Right renal cortex interstitium (tissue), 3 donors: ENCODE results near the gene GRAMD4. TPM values are rescaled to one million over a fixed set of nuclear protein-coding genes. Genes with fewer than 3 reads are reported as not detected.
"Not testable (repeated sequence)": the region's sequence is repeated elsewhere in the genome, so short reads cannot be mapped to it uniquely, and the experiment has no call there.

Experiments used
- DNase-seq, 3 donors: peaks; one replicate each; pipeline ENCODE4 v3.0.0-alpha.2; 2013; ENCODE audit warnings: low read depth in 3 of 3, low spot score in 2 of 3
- polyA plus RNA-seq, 3 donors: library from polyadenylated mRNA; unstranded; fragments of 120-200 nt; gene quantifications; one replicate each; pipeline ENCODE4 v1.2.1, GENCODE V29; 2013; ENCODE audit not compliant: insufficient read length in 3 of 3

The GRAMD4 gene
- polyA plus RNA-seq, 3 donors, result 18.5 to 20.0 (median 19.0) TPM

DNA sequence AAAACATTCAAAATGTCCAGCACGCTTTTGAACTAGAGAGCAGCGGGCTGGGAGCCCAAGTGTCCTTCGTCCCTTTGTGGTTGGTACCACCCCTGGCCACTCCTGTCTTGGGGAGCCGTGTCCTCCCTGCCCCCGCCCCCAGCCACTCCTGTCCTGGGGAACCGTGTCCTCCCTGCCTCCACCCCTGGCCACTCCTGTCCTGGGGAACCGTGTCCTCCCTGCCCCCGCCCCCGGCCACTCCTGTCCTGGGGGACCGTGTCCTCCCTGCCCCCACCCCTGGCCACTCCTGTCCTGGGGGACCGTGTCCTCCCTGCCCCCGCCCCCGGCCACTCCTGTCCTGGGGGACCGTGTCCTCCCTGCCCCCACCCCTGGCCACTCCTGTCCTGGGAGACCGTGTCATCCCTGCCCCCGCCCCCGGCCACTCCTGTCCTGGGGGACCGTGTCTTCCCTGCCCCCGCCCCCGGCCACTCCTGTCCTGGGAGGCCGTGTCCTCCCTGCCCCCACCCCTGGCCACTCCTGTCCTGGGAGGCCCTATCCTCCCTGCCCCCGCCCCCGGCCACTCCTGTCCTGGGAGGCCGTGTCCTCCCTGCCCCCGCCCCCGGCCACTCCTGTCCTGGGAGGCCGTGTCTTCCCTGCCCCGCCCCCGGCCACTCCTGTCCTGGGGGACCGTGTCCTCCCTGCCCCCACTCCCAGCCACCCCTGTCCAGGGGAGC lies 14.9 kb downstream of the GRAMD4 start:
- not testable (repeated sequence) for DNase-seq

DNA sequence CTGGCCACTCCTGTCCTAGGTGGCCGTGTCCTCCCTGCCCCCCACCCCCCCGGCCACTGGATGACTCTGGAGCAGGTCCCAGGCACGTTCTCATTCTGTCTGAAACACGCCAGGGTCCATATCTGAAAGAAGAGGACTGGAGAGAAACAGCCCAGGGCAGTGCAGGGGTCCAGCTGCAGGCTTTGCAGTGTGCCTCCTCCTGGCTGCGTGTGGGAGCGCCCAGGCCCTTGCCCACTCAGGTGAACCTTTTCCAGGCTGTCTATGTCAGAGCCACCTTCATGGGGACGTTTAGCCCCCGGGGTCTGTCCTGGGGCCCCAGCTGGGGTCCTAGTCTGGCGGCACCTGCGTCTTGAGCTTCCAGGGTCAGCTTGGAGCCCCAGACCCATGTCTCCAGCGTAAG lies 15.6 kb downstream of the GRAMD4 start:
- no peak for DNase-seq

DNA sequence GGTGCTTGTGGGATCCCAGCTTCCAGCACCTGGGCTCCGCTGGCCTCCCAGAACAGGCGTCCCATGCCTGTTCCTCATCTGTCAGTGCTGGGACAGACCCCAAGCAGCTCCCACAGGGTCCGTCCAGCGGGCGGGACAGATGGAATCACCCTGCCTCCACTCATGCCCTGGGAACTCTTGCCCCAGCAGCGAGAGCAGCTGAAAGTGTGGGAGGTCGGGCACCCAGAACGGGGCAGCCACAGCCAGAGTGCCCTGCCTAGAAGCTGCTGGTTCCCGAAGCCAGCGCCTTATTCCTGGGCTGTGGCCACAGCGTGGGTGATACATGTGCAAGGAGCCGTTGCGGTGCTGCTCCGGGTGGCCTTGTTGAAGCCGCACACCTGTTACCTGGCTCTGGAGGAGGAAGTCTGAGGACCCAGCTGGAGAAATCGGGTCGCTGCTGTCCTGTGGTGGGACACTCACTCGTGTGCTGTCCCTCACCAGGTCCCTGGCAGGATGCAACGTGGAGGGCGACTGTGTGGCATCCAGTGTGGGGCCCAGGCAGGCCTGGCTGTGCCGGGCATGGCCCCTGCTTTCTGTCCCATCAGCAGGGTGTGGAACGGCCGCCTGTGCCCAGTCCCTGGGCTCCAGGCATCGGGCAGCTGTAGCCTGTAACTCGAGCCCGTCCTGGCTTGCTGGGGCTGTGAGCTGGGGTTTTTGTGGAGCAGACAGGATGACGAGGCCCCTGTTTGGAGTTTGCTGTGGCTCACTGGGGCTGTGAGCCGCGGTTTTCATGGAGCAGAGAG lies 16.2 kb downstream of the GRAMD4 start:
- DNase-seq, result no peak

DNA sequence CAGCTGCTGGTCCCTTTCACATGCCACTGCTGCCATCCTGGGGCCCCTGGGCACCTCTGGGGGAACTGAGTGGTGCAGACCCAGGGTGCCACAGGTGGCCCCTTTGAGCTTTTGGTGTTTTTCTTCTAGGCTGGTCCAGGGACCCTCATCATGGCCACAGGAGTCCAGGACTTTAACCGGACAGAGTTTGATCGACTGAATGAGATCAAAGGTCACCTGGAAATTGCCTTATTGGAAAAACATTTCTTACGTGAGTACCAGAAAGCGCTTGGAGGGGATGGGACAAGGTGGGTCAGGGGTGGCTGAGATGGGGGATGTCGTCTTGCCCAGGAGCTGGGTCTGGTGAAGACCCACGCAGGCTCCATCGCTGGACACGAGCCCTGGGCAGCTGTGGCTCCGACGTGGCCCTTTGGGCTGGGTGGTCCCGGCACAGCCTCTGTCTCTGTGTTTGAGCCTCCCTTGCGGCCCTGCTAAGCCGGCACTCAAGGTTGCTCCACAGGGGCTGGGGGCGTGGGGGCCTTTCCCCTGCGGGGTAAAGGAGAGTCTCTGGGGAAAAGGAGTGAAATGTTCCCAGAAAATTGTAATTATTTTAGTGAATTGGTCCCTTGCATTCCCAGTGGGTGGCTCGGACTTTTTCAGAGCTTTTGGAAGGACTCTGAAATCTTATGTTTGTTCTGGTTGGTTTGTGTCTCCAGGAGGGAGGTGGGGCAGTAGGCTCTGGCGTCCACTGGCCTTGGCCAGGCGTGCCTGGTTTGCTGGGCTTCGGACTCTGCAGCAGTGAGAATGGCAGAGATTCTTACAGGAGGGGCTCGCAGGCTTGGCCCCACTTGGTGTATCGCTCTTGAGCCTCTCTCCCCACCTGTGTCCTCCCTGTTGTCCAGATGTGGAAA lies 17.8 kb downstream of the GRAMD4 start:
- DNase-seq, result no peak

DNA sequence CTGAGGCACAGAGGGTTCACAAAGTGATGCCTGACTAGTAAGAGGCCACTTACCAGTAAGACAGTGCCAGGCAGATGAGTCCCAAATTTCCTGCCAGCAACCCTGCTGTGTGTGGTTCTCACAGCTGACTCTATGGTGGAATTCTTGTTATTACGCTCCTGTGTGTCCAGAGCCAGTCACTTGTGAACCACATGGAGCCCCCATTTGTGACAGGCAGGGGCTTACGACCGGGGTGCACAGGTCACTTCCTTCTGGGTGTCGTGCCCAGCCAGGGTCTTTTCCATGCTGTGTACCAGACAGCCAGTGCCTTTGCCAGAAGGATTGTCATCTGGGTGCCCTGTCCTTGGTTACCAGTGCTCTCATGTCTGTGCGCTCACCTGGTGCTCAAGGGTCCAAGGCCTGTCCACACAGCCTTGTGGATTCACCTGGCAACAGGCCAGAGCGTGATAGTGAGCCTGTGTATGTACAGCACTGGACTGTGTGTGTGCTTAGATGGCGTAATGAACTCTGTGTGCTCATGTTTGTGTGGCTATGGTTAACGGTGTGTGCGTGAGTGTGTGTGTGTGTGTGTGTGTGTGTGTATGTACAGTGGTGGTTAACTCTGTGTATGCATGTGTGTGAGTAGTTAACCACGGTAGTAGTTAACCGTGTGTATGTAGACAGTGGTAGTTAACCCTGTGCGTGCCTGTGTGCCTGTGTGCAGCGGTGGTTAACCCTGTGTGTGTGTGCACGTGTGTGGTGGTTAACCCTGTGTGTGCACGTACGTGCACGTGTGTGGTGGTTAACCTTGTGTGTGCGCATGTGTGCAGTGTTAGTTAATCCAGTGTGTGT lies 18.6 kb downstream of the GRAMD4 start:
- no peak for DNase-seq

DNA sequence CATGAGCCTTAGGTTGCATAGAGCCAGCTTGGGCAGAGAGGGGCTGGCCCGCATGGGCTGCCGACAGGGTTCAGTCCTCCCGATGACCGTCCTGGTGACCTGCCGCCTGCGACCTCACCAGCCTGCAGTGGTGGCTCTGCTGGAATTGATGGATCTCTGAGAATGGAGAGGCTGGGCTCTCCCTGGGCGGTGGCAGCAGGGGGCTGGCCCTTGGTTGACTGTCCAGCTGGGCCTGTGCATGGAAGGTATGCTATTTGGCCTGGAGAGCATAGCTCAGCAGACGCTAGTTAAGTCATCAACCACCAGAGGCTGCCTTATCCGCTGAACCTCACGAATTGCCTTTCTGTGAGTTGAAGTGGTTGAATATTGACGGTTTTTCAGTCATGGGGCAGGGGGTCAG lies 19.7 kb downstream of the GRAMD4 start:
- DNase-seq, result no peak

DNA sequence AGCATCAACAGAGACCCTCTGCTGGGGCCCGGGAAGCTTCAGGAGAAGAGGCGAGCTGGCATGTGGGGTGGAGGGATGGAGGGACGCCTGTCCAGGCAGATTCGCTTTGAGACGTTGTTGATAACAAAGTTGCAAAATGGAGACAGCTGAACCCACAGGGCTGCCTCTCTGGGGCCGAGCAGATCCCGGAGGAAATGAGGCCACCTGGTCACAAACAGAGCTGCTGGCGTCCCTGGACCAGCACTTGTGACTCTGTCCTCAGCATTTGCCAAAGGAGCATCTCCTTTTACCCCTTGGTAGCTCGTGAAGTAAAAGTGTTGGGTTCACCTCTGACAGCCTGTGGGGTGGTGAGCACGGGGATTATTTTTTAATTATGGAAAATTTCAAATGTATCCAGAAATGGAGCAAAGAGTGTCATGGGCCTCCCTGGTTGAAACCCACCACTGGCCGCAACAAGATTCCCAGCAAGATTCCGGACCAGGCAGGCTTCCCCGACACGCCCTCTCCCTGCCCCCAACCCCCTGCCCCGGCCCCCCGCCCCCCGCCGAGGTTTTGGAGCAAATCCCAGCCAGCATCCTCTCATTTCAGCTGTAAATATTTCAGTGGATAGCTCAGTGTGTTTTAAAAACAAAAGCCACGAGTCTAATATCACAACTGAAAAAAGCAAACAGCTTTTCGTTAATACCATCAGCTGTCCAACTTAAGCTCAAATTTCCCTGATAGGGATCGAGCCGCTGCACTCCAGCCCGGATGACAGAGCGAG lies 20.3 kb downstream of the GRAMD4 start:
- no peak for DNase-seq

DNA sequence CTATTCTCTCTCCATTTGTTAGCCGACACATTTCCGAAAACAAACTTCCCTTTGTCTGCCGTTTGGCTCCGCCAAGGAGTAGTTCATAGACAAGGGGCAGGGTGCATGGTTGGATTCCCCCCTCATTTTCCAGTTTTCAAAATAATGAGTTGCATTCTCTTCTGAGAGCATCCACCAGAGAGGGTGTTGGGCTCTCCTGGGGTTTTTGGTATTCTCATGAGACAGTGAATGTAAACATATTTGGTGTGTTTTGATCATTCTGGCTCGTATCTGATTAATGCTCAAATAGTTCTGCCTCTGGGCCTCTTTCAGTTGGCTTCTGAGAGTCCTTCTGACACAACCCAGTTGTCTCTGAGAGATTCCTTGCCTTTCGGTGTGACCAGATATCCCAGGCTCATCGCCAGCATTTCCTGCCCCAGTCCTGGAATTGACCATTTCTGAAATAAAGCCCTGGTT lies 21.7 kb downstream of the GRAMD4 start:
- no peak for DNase-seq

DNA sequence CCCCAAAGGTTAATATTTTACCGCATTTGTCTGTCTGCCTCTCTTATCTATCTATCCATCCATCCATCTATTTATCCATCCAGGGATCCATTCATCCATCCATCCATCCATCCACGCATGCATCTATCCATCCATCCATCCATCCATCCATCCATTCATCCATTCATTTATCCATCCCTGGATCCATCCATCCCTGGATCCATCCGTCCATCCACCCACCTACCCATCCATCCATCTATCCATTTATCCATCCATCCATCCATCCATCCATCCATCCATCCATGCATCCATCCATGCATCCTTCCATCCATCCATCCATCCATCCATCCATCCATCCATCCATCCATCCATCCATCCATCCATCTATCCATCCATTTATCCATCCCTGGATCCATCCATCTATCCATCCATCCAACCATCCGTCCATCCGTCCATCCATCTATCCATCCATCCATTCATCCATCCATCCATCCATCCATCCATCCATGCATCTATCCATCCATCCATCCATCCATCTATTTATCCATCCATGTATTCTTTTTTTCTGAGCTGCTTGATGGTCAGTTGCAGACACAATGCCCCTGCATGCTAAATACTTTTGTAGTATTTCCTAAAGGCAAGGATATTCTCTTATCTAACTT lies 22.8 kb downstream of the GRAMD4 start:
- not testable (repeated sequence) for DNase-seq

DNA sequence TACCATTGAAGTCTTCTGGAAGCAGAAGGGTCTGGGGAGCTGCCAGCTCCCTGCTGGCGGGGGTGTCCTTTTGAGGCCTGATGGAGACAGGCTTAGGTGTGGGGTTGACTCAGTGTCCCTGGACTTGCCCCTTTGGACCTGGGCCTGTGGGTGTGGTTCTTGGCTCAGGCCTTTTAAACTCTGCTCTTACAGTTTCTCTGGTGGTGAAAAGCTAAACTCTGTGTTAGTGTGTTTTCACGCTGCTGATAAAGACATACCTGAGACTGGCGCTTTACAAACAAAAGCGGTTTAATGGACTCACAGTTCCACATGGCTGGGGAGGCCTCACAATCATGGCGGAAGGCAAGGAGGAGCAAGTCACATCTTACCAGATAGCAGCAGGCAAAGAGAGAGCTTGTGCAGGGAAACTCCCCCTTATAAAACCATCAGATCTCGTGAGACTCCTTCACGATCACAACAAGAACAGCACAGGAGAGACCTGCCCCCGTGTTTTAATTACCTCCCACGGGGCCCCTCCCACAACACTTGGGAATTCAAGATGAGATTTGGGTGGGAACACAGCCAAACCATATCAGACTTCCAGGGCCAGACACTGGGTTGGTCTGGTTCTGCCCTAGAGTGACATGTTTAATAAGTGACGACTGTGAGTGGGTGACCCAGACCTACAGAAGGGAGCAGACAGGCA lies 26.5 kb downstream of the GRAMD4 start:
- no peak for DNase-seq

DNA sequence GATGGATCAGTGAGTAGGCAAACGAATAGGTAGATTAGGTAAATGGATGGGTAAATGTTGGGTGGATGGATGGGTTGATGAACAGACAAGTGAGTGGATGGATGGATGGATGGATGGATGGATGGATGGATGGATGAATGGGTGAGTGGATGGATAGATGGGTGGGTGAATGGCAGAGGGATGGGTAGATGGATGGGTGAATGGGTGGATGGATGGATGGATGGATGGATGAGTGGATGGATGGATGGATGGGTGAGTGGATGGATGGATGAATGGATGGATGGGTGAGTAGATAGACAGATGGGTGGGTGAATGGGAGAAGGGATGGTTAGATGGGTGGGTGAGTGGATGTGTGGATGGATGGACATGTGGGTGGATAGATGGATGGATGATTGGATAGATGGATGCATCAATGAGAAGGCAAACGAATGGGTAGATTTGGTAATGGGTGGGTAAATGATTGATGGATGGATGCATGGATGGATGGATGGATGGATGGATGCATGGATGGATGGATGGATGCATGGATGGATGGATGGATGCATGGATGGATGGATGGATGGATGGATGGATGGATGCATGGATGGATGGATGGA lies 28.1 kb downstream of the GRAMD4 start:
- DNase-seq, result not testable (repeated sequence)

DNA sequence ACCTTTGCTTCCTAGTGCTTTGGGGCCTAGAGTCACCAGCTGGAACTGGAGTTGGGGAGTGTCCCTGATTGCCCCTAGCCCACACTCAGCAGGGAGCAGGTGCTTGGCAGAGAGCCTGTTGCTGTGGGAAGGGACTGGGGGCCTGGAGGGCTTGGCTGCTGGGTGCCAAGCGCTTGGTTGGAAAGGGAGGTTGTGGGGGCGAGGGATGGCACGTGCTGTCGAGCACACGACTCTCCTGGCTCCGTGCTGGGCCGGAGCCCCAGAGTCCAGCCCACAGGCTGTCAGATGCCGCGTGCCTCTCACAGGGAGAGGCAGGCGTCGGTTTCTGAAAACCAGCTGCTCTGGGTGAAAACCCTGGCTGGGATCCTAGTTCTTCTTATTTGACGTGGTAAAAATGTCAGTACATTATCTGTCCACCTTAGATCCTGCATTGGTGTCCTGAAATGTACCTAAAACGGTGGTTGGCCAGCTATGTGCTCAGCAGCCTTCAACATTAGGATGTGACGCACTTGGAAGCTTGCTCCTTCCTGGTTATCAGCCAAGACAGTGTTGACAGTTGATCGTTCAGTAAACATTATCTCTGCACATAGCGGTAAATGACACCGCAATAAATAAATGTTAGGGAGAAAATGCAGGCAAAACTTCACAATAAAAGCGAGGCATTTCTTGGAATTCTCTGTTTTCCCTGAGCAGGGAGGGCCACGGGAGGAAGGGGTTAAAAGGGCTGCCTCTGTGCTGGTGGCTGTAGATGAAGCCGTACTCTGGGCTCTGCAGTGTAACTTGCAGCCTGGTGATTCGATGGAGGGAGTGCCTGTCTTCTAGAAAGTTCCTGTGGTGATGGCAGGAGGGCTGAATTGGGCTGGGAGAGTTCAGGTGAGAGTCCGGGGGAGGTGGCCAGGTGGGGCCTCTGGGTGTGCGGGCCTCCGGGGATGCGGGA lies 29.2 kb downstream of the GRAMD4 start:
- no peak for DNase-seq

DNA sequence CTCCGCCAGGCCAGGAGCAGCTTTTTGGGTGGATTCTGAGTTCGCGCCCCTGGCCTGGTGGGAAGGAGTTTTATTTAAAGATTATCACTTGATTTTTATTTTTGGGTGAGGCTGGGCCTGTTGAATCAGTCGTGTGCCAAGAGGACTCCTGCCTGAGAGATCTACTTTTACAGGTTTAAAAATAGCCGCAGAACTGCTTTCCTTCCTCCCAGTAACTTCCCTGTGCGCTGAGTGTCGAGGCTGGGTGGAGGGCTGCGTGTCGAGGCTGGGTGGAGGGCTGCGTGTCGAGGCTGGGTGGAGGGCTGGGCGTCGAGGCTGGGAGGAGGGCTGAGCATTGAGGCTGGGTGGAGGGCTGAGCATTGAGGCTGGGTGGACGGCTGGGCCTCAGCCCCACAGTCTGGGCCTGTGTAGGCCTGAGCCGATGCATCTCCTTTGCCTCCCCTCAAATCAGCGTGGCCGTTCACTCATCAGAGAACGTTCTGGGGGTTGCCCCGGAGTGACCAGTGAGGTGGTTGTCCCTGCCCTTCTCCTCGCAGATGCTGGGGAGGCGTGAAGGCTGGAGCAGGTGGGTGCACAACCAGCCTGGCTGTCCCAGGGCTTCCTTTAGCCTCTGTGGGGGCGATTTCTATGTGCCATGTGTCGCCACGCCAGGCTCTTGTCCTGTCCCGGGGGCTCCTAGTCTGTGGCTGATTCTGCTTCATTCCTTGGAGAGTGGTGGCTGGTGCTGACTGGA lies 30.1 kb downstream of the GRAMD4 start:
- DNase-seq, result no peak

DNA sequence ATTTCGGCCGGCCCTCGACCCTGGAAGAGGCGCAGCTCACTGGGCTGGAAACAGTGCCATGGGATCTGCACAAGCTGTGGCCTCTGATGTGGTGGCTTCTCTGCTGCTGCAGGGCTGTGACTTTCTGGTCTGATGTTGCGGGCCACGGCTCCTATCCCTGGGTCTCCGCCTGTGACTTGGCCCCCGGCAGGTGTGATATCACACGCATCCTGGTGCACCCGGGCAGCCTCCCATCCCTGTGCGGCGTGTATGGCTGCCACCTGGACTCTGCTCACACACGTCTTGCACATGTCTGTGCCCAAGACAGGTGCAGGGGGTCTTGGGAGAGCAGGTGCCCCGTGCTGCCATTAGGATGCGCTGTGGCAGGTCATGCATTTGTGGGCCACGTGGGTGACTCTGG lies 31.1 kb downstream of the GRAMD4 start:
- DNase-seq, result no peak

DNA sequence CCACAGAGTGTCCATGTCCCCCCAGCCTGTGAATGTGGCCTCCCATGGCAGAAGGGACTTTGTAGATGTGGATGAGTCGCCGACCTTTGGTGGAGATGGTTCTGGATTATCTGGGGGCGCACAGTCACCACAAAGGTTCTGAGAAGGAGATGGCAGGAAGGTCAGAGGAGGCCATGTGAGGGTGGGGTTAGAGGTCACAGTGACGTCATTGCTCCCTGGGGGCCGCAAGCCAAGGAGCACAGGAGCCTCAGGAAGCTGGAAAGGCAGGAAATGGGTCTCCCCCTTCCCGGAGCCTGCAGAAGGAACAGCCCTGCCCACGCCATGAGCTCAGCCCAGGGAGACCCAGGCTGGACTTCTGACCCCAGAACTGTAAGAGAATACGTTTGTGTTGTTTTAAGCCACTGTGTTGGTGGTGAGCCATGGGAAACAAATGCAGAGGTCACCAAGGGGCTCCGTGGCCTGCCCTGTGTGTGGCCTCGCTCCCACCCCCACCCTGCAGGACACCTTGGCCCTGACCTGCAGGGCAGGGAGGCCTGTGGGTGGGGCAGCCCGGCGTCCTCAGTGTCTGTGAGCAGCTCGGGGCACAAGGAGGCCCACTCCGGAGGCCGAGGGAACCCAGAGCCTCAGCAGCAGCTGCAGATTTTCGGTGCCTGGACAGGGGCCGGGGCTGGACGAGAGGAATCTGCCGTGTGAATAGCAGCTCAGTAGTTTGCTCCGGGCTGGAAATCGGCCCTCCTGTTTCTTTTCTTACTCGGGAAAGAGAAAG lies 32.1 kb downstream of the GRAMD4 start:
- no peak for DNase-seq
